ENCODE data around the gene SLC9A7. TPM values are rescaled to one million over a fixed set of nuclear protein-coding genes. Genes with fewer than 3 reads are reported as not detected.

SLC9A7 gene
- polyA plus RNA-seq, 4 donors: 3.9 to 4.9 (median 4.8) TPM

GRCh38 chrX:46710425-46710824, 48.5 kb downstream of the SLC9A7 start:
- no peak for DNase-seq (ENCODE audit: low read depth in 4 of 4, low spot score in 3 of 4)

DNA sequence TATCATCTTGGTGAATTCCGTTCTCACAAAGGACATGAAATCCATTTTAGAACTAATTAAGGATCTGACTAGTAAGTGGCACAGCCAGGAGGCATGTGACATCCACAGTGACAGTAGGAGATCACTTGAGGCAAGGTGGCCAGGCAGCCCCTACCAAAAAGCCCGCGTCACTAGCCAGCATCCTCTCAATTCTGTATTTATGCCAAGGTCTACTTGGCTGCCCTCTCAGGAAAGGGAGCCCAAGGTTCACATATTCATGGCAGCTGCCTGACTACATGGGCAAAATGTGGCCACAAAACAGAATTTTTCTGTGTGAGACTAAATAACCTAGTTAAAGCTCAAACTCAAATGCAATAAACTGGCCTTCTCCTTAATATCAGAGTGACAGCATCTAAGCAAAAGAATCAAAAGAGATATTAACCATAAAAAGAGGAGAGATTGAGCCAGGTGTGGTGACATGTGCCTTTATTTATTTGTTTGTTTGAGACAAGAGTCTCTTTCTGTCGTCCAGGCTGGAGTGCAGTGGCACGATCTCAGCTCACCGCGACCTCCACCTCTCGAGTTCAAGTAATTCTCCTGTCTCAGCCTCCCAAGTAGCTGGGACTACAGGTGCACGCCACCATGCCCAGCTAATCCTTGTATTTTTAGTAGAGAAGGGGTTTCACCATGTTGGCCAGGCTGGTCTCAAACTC, 51.5 kb downstream of the SLC9A7 start:
- DNase-seq (ENCODE audit: low read depth in 4 of 4, low spot score in 3 of 4): no peak

- DNase-seq (ENCODE audit: low read depth in 4 of 4, low spot score in 3 of 4): no peak
These were observed 54.0 kb downstream of the SLC9A7 start for GRCh38 chrX:46704767-46705386.

- no peak for DNase-seq (ENCODE audit: low read depth in 4 of 4, low spot score in 3 of 4)
These were observed 54.9 kb downstream of the SLC9A7 start for GRCh38 chrX:46703980-46704379.

DNA sequence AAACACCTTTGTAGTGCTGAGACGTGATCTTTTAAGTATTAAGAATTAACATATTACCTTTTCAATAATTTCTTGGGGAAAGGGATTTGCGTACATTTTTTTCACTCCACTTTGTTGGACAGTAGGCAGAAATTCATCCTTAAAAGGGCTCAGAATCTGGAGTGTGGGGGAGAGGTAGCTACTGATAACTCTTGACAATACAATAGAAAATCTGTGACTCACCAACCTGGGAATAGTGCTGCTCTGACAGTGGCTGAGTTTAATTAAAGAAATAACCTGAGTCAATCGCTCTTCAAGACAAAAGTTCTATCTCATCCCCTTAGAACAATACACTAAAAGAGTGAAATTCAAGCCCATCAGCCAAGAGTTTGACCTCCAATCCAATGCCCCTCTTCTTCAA, 60.2 kb downstream of the SLC9A7 start:
- DNase-seq (ENCODE audit: low read depth in 4 of 4, low spot score in 3 of 4): no peak

- DNase-seq (ENCODE audit: low read depth in 4 of 4, low spot score in 3 of 4): no peak
These were observed 63.4 kb downstream of the SLC9A7 start for GRCh38 chrX:46695491-46695890.

GRCh38 chrX:46694549-46694948, 64.4 kb downstream of the SLC9A7 start:
- DNase-seq (ENCODE audit: low read depth in 4 of 4, low spot score in 3 of 4): no peak

GRCh38 chrX:46693149-46693548, 65.8 kb downstream of the SLC9A7 start:
- no peak for DNase-seq (ENCODE audit: low read depth in 4 of 4, low spot score in 3 of 4)

DNA sequence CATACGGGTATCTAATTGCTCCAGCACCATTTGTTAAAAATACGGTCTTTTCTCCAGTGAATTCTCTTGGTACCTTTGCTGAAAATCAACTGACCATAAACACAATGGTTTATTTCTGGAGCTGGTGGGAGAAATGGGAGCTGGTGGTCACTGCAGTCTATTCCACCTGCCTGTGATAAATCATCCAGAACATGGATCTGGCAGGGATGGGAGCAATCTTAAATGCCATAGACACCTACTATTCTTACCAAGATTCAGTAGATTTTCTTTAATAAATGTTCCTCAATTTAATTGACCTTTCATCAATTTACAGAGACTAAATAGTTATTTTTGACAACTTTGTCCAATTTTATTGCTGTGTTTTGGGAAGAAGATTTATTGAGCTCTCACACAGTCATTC, 68.1 kb downstream of the SLC9A7 start:
- no peak for DNase-seq (ENCODE audit: low read depth in 4 of 4, low spot score in 3 of 4)

GRCh38 chrX:46687619-46688018, 71.3 kb downstream of the SLC9A7 start:
- DNase-seq (ENCODE audit: low read depth in 4 of 4, low spot score in 3 of 4): no peak

DNA sequence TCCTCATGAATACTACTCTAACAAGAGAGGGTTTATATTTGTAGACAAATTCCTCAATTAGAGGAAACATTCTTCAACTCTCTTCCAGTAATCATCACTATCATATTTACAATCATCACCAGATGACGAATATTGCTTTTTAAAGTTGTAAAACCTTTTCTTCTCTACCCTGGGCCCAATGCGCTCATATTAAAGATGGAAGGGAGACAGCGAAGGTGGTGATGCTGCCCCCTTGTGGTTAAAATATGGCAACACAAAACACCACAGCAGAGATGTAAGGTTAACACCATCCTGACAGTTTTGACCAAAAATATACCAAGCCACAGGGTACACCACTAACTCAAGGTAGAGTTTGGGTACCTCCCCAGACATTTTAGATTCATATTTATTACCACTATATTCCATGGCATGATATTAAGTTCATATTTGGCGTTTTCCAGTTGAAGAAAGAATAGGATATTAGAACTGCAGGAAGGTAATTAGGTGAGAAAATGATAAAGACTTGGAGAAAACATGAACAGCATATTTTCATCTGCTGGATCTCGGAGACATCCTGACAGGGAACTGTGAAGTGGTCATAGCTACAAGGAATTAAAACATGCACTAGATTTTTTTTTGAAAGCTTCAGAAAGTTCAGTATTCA, 72.8 kb downstream of the SLC9A7 start:
- DNase-seq (ENCODE audit: low read depth in 4 of 4, low spot score in 3 of 4): peak in 1 of 4 donors; percentile 12

DNA sequence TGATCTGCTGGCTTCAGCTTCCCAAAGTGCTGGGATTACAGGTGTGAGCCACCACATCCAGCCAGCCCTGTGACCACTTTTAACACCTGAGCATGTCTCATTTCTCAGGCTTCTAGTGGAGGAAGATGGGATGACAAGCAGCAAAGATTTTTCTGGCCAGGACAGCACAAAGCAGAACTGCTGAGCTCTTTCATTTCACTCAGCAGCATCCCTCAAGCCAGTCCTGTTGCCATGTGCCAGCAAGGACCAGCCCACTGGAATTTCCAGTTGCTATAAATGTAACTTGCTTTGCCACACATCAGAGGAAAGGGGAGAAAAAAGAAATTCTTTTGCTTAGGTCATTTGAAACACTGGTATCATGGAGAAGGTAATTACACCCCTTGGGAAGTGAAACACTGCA, 75.9 kb downstream of the SLC9A7 start:
- no peak for DNase-seq (ENCODE audit: low read depth in 4 of 4, low spot score in 3 of 4)

DNA sequence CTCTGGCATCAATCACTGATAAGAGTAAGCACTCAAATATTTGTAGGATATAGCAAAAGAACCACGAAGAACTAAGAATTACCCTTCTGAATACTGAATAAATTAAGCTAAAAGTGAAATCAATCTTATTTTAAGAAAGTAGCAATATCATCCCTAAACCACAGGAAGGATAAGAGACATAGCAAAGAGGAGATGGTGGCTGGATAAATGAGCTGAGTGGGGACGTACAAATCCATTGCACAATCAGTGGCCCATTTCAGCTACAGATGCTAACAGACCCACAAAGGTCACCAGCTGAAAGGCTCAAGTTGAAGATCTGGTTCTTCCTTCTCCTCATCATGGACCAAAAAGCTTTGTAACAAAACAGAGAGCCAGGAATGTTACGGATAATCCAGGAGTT, 77.1 kb downstream of the SLC9A7 start:
- no peak for DNase-seq (ENCODE audit: low read depth in 4 of 4, low spot score in 3 of 4)

DNA sequence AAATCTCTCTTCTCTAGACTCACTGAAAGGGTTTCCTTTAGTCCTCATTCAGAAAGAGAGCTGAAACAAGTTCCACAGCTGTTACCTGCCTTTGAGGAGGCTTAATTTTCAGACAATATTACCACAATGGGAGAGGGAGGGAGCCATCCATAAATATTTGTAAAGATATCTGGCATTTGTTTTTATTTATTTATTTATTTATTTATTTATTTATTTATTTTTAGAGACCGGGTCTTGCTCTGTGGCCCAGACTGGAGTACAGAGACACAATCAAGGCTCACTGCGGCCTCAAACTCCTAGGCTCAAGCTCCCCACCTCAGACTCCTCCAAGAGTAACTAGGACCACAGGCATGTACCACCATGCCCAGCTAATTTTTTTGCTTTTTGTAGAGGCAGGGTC, 80.7 kb downstream of the SLC9A7 start:
- no peak for DNase-seq (ENCODE audit: low read depth in 4 of 4, low spot score in 3 of 4)

DNA sequence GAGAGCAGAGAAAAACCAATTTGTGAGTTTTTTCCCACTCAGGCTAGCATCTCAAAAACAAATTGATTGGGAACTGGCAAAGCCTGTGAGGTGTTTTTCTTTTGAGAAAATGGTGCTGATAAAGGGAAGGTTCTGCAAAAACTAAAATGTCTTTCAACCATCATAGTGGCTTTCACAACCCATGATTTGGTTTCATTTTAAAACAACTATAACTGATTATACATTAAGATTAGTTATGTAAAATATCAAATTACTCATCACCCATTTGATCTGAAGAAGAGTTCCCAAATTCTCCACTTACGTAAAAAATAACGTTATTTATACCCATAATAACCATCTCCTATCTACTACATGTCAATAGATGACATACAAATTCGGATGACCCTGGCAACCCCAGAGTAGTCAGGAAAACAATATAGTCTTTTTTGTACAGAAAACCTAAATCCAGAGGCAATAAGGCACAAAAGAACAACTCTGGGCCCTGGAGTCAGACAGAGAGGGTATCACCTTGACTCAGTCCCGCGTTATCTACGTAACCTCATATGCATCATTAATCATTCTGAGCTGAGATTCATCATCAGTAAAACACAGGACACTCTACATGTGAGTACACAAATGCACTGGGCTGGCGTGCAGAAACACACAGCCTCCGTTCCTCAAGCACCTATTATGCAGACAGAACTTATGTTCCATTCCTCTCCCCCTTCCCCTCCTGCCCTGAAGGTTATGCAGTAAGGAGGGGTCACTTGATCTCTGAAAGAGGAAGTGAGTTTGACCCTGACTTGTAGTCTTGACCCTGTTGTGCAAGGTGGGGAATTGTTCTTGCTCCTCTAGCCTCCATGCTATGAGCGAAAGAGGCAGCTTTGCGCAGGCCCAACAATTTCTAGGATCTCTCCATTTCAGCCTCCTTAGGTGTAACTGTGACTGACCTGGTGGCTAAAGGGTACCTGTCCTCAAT, 82.2 kb downstream of the SLC9A7 start:
- DNase-seq (ENCODE audit: low read depth in 4 of 4, low spot score in 3 of 4): no peak

GRCh38 chrX:46673620-46674359, 85.1 kb downstream of the SLC9A7 start:
- DNase-seq (ENCODE audit: low read depth in 4 of 4, low spot score in 3 of 4): no peak

DNA sequence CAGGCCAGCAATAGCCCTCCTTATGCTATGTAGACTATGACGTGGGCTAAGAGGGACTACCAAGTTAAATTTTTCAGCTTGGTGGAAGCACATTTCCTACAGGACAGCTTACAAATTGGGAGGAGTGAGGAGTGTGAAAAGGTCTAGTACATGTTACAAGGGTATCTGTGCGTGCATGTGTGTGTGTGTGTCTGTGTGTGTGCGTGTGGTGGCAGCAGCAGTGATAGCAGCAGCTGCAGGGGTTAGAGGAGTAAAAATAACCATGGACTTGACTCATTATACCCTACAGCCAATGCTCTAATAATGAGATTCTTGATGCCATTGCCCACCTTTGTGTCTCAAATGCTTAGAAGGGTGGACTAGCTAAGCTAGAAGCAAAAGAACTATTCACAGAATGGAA, 88.6 kb downstream of the SLC9A7 start:
- DNase-seq (ENCODE audit: low read depth in 4 of 4, low spot score in 3 of 4): no peak

DNA sequence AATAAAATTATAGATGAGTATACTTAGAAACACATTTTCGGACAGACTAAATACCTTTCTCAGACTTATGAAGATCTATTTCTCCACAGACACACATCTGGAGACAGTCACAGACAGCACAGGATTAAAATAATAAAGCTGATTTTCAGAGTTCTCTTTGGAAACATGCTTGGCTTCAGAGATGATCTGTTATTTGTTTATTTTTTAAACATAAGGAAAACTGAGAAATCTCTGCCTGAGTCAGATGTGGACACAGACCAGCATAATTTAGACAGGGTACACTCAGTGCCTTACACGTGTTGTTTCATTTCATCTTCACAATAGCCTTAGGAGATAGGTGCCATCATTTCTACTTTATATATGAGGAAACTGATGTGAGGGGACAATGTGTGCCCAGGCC, 92.1 kb downstream of the SLC9A7 start:
- DNase-seq (ENCODE audit: low read depth in 4 of 4, low spot score in 3 of 4): no peak

- DNase-seq (ENCODE audit: low read depth in 4 of 4, low spot score in 3 of 4): no peak
These were observed 93.4 kb downstream of the SLC9A7 start for GRCh38 chrX:46665232-46666152.
